ENCODE results near the gene PCARE.

- TF ChIP-seq CTCF (IDR thresholded peaks at IDR 0.05; ENCODE audit: insufficient read depth, low read length) = no peak
- no peak for TF ChIP-seq POLR2AphosphoS5 (IDR thresholded peaks at IDR 0.05; ENCODE audit: low read depth)
- TF ChIP-seq, protein P1, sequence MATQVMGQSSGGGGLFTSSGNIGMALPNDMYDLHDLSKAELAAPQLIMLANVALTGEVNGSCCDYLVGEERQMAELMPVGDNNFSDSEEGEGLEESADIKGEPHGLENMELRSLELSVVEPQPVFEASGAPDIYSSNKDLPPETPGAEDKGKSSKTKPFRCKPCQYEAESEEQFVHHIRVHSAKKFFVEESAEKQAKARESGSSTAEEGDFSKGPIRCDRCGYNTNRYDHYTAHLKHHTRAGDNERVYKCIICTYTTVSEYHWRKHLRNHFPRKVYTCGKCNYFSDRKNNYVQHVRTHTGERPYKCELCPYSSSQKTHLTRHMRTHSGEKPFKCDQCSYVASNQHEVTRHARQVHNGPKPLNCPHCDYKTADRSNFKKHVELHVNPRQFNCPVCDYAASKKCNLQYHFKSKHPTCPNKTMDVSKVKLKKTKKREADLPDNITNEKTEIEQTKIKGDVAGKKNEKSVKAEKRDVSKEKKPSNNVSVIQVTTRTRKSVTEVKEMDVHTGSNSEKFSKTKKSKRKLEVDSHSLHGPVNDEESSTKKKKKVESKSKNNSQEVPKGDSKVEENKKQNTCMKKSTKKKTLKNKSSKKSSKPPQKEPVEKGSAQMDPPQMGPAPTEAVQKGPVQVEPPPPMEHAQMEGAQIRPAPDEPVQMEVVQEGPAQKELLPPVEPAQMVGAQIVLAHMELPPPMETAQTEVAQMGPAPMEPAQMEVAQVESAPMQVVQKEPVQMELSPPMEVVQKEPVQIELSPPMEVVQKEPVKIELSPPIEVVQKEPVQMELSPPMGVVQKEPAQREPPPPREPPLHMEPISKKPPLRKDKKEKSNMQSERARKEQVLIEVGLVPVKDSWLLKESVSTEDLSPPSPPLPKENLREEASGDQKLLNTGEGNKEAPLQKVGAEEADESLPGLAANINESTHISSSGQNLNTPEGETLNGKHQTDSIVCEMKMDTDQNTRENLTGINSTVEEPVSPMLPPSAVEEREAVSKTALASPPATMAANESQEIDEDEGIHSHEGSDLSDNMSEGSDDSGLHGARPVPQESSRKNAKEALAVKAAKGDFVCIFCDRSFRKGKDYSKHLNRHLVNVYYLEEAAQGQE (IDR thresholded peaks at IDR 0.05; ENCODE audit: insufficient replicate concordance, low read depth) = no peak
- TF ChIP-seq SPI1 (IDR thresholded peaks at IDR 0.05; ENCODE audit: borderline replicate concordance, low read depth) = no peak
- no peak for TF ChIP-seq GABPA (IDR thresholded peaks at IDR 0.05; ENCODE audit: low read depth)
Measured at GRCh38 chr2:29064746-29065067, 9.6 kb downstream of the PCARE start.

All from HL-60 (cell line).